Inferior parietal cortex (tissue), 1 donor: ENCODE results near the gene MCIDAS.

Experiments
- DNase-seq: peaks from one replicate; pipeline ENCODE4 v3.0.0-alpha.2; 2016; ENCODE audit errors: extremely low spot score

MCIDAS gene

DNA sequence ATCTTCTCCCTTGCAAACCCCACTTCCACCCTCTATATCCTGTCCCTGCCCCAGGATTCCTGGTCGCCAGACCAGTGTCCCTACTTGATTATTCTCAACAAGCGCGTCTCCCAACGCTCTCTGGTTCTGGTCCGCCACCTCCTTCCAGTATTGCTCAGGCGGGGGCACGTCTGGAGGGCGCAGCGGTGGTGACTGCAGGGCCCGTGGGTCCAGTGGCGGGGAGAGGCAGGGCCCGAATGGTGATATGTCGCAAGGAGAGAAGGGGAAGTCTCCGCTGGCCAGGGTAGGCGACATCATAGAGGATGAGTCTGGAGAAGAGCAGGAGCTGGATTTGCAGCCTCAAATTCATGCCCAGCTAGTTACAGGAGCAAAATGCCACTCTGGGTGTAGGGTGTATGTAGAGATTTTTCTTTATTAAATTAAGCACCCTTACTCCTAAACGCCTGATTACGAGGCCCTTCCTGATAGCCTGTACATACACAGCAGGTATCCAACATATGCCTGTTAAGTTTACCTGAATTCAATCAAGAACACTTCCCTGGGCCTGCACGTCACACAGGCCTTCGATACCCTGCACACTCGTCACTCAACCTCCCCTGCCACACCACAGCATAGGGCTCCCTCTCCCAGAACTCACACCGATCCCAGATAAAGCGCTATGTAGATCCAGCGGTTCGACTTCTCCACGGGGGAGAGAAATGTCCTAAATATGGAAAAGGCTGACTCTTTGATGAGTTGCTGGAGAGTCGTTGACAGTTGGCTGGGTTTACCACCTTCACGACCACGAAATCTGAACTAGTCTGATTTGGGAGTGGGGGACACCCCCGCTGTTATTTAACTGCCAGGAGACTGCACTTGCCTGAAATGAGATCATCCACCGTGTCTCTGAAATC lies 4.8 kb downstream of the MCIDAS start:
- DNase-seq = no peak

DNA sequence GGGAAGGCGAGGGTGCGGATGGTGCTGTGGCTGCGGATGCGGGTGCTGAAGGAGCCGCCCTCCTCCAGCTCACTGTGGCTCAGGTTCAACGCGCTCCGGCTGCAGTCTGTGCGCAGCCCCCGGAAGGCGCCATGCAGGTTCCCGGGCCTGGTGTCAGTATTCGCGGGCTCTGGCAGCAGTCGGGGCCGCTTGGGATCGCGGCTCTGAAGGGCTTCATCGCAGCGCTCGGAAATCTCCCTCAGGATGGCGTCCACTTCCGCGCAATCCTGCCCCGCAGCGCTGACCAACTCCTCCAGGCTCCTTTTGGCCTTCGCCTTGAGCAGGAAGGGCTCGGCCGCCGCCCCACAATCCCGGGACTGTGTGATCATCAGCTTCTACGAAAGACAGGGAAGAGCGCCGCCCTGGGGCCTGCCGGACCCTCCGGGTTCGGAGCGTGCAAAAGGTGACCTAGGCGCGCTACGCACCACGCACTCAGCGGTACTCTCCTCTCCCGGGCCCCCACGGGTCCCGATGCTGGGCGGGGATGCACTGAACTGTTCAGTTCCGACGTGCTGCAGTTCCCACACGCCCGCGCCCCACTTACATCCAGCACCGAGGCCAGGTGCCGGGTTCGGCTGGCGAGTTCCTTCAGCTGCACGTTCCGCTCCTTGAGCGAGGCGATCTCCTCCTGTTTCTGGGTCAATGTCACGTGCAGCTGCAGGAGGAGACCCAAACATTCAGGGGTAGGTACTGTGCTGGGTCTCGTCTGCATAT lies 6.5 kb downstream of the MCIDAS start:
- no peak for DNase-seq

- no peak for DNase-seq
Observed at GRCh38 chr5:55219770-55220169, 7.3 kb downstream of the MCIDAS start.

GRCh38 chr5:55218967-55219366 lies 8.1 kb downstream of the MCIDAS start:
- no peak for DNase-seq

- DNase-seq = no peak
Observed at GRCh38 chr5:55211184-55211874, 15.8 kb downstream of the MCIDAS start.

- no peak for DNase-seq
Observed at GRCh38 chr5:55205001-55205400, 22.1 kb downstream of the MCIDAS start.

DNA sequence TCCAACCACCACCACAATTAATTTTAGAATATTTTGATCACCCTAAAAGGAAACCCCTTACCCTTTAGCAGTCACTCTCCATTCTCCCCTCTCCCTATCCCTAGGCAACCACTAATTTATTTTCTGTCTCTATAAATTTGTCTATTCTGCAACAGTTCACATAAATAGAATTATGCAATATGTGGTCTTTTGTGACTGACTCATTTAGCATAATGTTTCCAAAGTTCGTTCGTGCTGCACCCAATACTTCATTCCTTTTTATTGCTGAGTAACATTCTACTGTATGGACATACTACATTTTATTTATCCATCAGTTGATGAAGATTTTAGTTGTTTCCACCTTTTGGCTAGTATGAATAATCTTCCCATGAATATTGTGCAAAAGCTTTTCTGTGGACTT lies 36.0 kb downstream of the MCIDAS start:
- no peak for DNase-seq

- DNase-seq = no peak
Observed at GRCh38 chr5:55188656-55189540, 38.2 kb downstream of the MCIDAS start.

DNA sequence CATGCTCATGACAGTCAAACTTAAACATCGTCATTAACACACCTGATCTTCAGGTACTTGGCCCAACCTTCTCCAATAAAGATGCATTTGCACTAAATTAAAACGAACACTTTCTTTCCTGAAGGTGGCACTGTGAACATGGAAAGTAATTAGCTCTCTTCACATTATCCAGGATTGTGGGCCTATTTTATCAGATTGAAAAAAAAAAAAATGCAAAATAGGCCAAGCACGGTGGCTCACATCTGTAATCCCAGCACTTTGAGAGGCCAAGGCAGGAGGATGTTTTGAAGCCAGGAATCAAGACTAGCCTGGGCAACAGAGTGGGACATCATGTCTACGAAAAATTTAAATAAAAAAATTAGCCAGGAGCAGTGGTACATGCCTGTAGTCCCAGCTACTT lies 39.7 kb downstream of the MCIDAS start:
- DNase-seq = no peak

GRCh38 chr5:55180016-55180415 lies 47.1 kb downstream of the MCIDAS start:
- DNase-seq = no peak

GRCh38 chr5:55177078-55177477 lies 50.0 kb downstream of the MCIDAS start:
- no peak for DNase-seq

DNA sequence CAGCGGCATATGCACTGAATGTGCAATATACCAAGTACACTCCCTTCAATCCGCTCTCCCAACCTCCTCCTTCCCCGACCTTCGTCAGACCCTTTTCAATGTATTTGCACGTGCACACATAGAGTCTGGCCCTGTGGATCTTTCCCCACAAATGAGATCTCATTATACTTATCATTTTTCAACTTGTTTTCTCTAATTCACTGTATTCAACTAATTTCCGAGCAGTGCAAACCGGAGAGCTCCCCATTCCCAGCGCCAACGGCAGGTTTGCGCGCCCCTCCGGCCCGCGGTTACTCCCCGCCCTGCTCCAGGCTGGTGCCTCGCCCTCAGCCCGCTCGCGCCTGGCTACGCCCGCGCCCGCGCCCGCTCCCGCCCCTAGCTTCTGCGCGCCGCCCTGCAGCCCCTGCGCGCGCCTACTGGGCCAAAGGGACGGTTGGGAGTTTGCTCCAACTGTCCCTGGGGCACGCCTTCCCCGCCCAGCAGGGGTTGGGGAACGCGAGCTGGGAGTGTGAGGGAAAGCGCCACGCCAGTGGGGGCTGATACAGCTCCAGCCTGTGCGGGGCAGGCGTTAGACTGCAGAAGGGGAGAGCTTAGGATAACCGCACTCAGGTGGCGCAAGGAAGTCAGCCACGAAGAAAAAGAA lies 50.8 kb downstream of the MCIDAS start:
- DNase-seq = peak; percentile 20

DNA sequence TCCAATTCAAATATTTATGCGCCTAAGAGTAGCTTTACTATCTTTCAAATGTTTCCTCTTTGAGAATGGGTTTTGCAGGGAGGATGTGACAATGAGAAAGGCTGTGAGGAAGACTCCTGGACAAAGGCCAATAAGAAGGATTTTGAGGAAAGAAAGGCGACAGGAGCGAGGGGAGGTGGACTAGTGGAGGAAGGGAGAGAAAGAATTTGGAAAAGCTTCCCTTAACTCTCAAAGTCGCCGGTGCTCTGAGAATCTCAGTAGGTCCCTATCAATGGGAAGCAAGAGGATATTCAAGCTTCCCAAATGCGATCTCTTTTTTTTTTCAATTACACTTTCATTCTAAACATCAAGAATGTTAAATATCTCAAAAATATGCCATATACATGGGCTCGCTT lies 51.3 kb downstream of the MCIDAS start:
- DNase-seq = no peak

- DNase-seq = no peak
Observed at GRCh38 chr5:55173687-55174230, 53.4 kb downstream of the MCIDAS start.

DNA sequence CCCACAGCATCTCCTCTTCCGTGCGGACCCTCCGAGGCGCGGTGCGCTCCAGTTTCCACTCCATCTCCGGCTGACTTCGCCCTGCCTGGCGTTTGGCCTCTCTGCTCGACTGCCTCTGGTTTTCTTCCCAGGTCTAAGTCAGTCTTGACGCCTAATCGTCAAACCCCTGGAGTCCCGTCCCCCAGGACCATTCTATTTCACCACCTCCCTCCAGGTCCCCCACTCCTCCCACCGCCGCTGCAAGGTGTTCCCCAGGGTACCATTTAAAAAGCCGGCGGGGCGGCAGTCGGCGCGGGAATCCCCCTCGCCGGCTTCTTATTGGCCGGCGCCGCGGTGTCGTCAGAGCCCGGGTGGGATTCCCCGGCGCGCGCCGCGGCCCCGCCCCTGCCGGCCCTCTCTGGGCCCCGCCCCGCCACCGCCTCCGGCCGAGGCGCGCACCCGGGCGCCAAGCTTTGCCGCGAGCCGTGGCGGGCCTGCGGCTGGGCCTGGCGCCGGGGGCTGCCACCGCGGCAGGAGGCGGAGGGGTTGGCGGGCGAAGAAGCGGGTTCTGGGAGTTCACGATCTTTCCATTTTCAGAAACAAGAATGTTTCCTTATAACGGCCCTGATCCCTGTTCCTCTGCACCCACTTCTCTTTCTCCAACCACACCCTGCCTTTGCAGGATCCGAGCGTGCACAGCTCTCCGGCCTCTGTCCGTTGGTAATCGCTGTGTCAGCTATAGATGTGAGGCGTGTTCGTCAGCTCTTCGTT lies 54.0 kb downstream of the MCIDAS start, which contains the start of gene CDC20B:
Gene CDC20B (minus strand): TSS at position 241 of the 750 bp plus-strand sequence. CDS start 177 bp downstream, at position 64.
- DNase-seq = peak; percentile 28

GRCh38 chr5:55172051-55172899 lies 54.8 kb downstream of the MCIDAS start:
- DNase-seq = peak; percentile 93

DNA sequence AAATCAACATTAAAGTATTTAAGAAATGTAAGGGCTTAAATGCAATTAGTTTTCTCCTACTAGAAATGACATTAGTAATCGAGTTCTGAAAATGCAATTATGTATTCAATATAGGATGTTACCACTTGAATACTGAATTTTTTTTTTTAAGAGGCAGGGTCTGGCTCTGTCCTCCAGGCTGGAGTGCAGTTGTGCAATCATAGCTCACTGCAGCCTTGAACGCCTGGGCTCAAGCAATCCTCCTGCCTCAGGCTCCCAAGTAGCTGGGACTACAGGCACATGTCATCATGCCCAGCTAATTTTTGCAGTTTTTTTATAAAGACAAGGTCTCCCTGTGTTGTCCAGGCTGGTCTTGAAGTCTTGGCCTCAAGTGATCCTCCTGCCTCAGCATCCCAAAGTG lies 55.6 kb downstream of the MCIDAS start:
- no peak for DNase-seq
